HCT116 (cell line): Measurements from ENCODE around the gene TMEM247. TPM values are rescaled to one million over a fixed set of nuclear protein-coding genes. Genes with fewer than 3 reads are reported as not detected.

ENCODE experiments used
- ATAC-seq: fragments of 200-7000 bp; cut with Tn5 transposase; 2 replicates; pipeline ENCODE4 v1.9.1; 2020; ENCODE audit warnings: mild to moderate bottlenecking, moderate library complexity
- BruUV-seq: library from RNA; stranded (reverse); fragments of 400-500 nt; replicated peaks from 2 replicates; lab custom pipeline; 2021; lab: Mats Ljungman, UMichigan
- CTCF ChIA-PET: fragments of 300-600 bp; sonication (Branson Sonifier 250); formaldehyde crosslinking; loops from one replicate; lab custom pipeline; 2021; ENCODE audit warnings: antibody characterized with exemption; lab: Charles Lee
- POLR2A ChIA-PET: fragments of 300-600, 350-600 bp; sonication (Branson Sonifier 250); formaldehyde crosslinking; loops from one replicate; lab custom pipeline; 2021; ENCODE audit warnings: antibody characterized with exemption; lab: Charles Lee
- RAD21 ChIA-PET, 2 experiments: fragments of 300-600 bp; sonication (Branson Sonifier 250); formaldehyde crosslinking; loops; one replicate each; lab custom pipeline; 2023; ENCODE audit warnings: low total read pairs in 2 of 2; ENCODE audit not compliant: uncharacterized antibody in 2 of 2, unreplicated experiment in 2 of 2, low non-redundant PET in 1 of 2; lab: Charles Lee
- DNase-seq: peaks from one replicate; pipeline ENCODE4 v3.0.0-alpha.2; 2010; ENCODE audit warnings: low read depth, low spot score
- H2AFZ ChIP-seq: fragments of 200-600 bp; shearing (Covaris generic), sonication (generic); 2 replicates; pipeline ENCODE4 v1.6.1; 2017; ENCODE audit warnings: low read depth, mixed run types, mixed read lengths, antibody characterized with exemption, low read length; ENCODE audit not compliant: poor library complexity, severe bottlenecking
- H3K27ac ChIP-seq: 2 replicates; pipeline ENCODE4 v1.5.1; 2012; ENCODE audit warnings: low read depth, low read length
- H3K27me3 ChIP-seq: fragments of 200-600 bp; sonication (generic); 2 replicates; pipeline ENCODE4 v1.6.1; 2016; ENCODE audit warnings: mixed run types, low read length, mixed read lengths; ENCODE audit not compliant: insufficient read depth
- H3K36me3 ChIP-seq, 2 experiments: fragments of 200-500 bp in 1 of 2; fragments of 200-600 bp in 1 of 2; sonication (Bioruptor generic) in 1 of 2; sonication (generic) in 1 of 2; 2 replicates each; pipeline versions ENCODE4 v1.5.1 to v1.6.1; 2014 to 2016; ENCODE audit warnings: low read length in 2 of 2, inconsistent platforms in 1 of 2, mixed read lengths in 1 of 2, mixed run types in 1 of 2; ENCODE audit not compliant: insufficient read depth in 2 of 2, control insufficient read depth in 1 of 2
- H3K4me1 ChIP-seq, 2 experiments: fragments of 200-600 bp in 1 of 2; sonication (generic) in 1 of 2; 2 replicates each; pipeline versions ENCODE4 v1.5.1 to v1.6.1; 2012 to 2017; ENCODE audit warnings: low read length in 2 of 2, inconsistent platforms in 1 of 2, mild to moderate bottlenecking in 1 of 2, mixed read lengths in 1 of 2, mixed run types in 1 of 2, moderate library complexity in 1 of 2; ENCODE audit not compliant: insufficient read depth in 2 of 2, control insufficient read depth in 1 of 2
- H3K4me2 ChIP-seq: fragments of 200-600 bp; sonication (generic); 2 replicates; pipeline ENCODE4 v1.6.1; 2017; ENCODE audit warnings: mixed run types, low read length, mixed read lengths
- H3K4me3 ChIP-seq, 2 experiments: fragments of 200-600 bp in 1 of 2; sonication (generic) in 1 of 2; replicated peaks in 1 of 2; 2 replicates each; pipeline ENCODE4 v1.5.1; 2011 to 2016; ENCODE audit warnings: low read length in 2 of 2, control low read depth in 1 of 2, low read depth in 1 of 2, mild to moderate bottlenecking in 1 of 2, mixed read lengths in 1 of 2, mixed run types in 1 of 2
- H3K79me2 ChIP-seq: fragments of 200-600 bp; sonication (generic); 2 replicates; pipeline ENCODE4 v1.6.1; 2017; ENCODE audit warnings: mild to moderate bottlenecking, mixed run types, low read length, moderate library complexity, mixed read lengths; ENCODE audit not compliant: insufficient read depth
- H3K9ac ChIP-seq: fragments of 200-600 bp; sonication (generic); 2 replicates; pipeline ENCODE4 v1.6.1; 2016; ENCODE audit warnings: low read length, mixed read lengths
- H3K9me2 ChIP-seq: fragments of 200-600 bp; sonication (generic), shearing (Covaris generic); 2 replicates; pipeline ENCODE4 v1.6.1; 2017; ENCODE audit warnings: mixed run types, mild to moderate bottlenecking, moderate library complexity; ENCODE audit not compliant: insufficient read depth
- H3K9me3 ChIP-seq, 2 experiments: fragments of 200-500 bp in 1 of 2; fragments of 200-600 bp in 1 of 2; sonication (Bioruptor generic) in 1 of 2; sonication (generic) in 1 of 2; 2 replicates each; pipeline ENCODE4 v1.6.1; 2014 to 2017; ENCODE audit warnings: low read length in 2 of 2, mixed read lengths in 2 of 2, inconsistent platforms in 1 of 2, low read depth in 1 of 2, mild to moderate bottlenecking in 1 of 2, mixed run types in 1 of 2, moderate library complexity in 1 of 2; ENCODE audit not compliant: control insufficient read depth in 1 of 2, insufficient read depth in 1 of 2
- H4K20me1 ChIP-seq: fragments of 200-600 bp; sonication (generic), shearing (Covaris generic); 2 replicates; pipeline ENCODE4 v1.6.1; 2017; ENCODE audit warnings: mixed run types, mild to moderate bottlenecking, moderate library complexity; ENCODE audit not compliant: insufficient read depth
- ATF3 ChIP-seq: IDR thresholded peaks from 2 replicates; pipeline ENCODE4 v1.6.1; 2012
- CBX3 ChIP-seq: IDR thresholded peaks from 2 replicates; pipeline ENCODE4 v1.6.1; 2012; ENCODE audit warnings: low read depth
- CEBPB ChIP-seq: IDR thresholded peaks from 2 replicates; pipeline ENCODE4 v1.6.1; 2012; ENCODE audit warnings: low read depth
- CTCF ChIP-seq, 3 experiments: fragments of 200-600 bp in 1 of 3; sonication (generic) in 1 of 3; IDR thresholded peaks in 2 of 3; conservative IDR thresholded peaks in 1 of 3; 2 replicates each; pipeline ENCODE4 v1.5.1; 2012 to 2017; ENCODE audit warnings: low read depth in 2 of 3, low read length in 2 of 3, antibody characterized with exemption in 1 of 3, borderline replicate concordance in 1 of 3, control low read depth in 1 of 3, mild to moderate bottlenecking in 1 of 3, mixed read lengths in 1 of 3, mixed run types in 1 of 3, moderate library complexity in 1 of 3; ENCODE audit not compliant: insufficient read depth in 1 of 3
- EGR1 ChIP-seq: IDR thresholded peaks from 2 replicates; pipeline ENCODE4 v1.6.1; 2012; ENCODE audit warnings: low read depth
- ELF1 ChIP-seq: IDR thresholded peaks from 2 replicates; pipeline ENCODE4 v1.6.1; 2012; ENCODE audit warnings: low read depth, borderline replicate concordance
- EZH2 ChIP-seq: fragments of 200-600 bp; sonication (generic); IDR thresholded peaks from 2 replicates; pipeline ENCODE4 v1.6.1; 2017; ENCODE audit warnings: antibody characterized with exemption, mixed run types
- JUND ChIP-seq: IDR thresholded peaks from 2 replicates; pipeline ENCODE4 v1.6.1; 2012
- POLR2A ChIP-seq: IDR thresholded peaks from 2 replicates; pipeline ENCODE4 v1.7.0; 2011; ENCODE audit warnings: borderline replicate concordance; ENCODE audit not compliant: insufficient read depth, insufficient read length; ENCODE audit errors: extremely low read depth
- POLR2AphosphoS5 ChIP-seq: IDR thresholded peaks from 2 replicates; pipeline ENCODE4 v1.6.1; 2011; ENCODE audit warnings: mild to moderate bottlenecking, low read depth, low read length, moderate library complexity
- RAD21 ChIP-seq: IDR thresholded peaks from 2 replicates; pipeline ENCODE4 v1.6.1; 2012; ENCODE audit warnings: low read depth, mild to moderate bottlenecking
- SIN3A ChIP-seq: IDR thresholded peaks from 2 replicates; pipeline ENCODE4 v1.6.1; 2012; ENCODE audit warnings: low read depth
- SP1 ChIP-seq: IDR thresholded peaks from 2 replicates; pipeline ENCODE4 v1.6.1; 2012; ENCODE audit warnings: low read depth
- SRF ChIP-seq: IDR thresholded peaks from 2 replicates; pipeline ENCODE4 v1.6.1; 2012; ENCODE audit warnings: low read depth
- TCF7L2 ChIP-seq: IDR thresholded peaks from 2 replicates; pipeline ENCODE4 v1.7.0; 2011; ENCODE audit warnings: borderline replicate concordance, inconsistent platforms; ENCODE audit not compliant: insufficient read depth, insufficient read length; ENCODE audit errors: extremely low read depth
- YY1 ChIP-seq: IDR thresholded peaks from 2 replicates; pipeline ENCODE4 v1.6.1; 2011; ENCODE audit warnings: low read length, low read depth, moderate library complexity, mild to moderate bottlenecking; ENCODE audit not compliant: insufficient replicate concordance; ENCODE audit errors: extremely low read depth
- ZBTB33 ChIP-seq: IDR thresholded peaks from 2 replicates; pipeline ENCODE4 v1.6.1; 2011; ENCODE audit warnings: mild to moderate bottlenecking, low read length, moderate library complexity; ENCODE audit not compliant: insufficient replicate concordance; ENCODE audit errors: extremely low read depth
- ZFX ChIP-seq: fragments of 450-650 bp; IDR thresholded peaks from 2 replicates; pipeline ENCODE4 v1.6.1; 2017
- intact Hi-C: fragments of 100-400 bp; cut with micrococcal nuclease; formaldehyde crosslinking; loops from 2 replicates; pipeline ENCODE4 v1.10.0; 2022
- total RNA-seq: library from RNA; stranded (reverse); gene quantifications from one replicate; pipeline ENCODE4 v1.2.1, GENCODE V29; 2021; ENCODE audit not compliant: unreplicated experiment
- TF ChIP-seq, protein P1 (sequence below): IDR thresholded peaks from 2 replicates; pipeline ENCODE4 v1.6.1; 2012; ENCODE audit warnings: low read depth
- TF ChIP-seq, protein P2 (sequence below): IDR thresholded peaks from 2 replicates; pipeline ENCODE4 v1.6.1; 2012

TMEM247 gene
- total RNA-seq, 1 experiment from 2014 or later = not detected

- Histone ChIP-seq H3K4me1 (no peaks in the 10 kb centered on the region), H2AFZ (no peak overlapping the region)
- BruUV-seq = no TSS peak
These were observed 40.6 kb upstream of the TMEM247 start for GRCh38 chr2:46438794-46439193.

More at GRCh38 chr2:46438794-46439193, 40.6 kb upstream of the TMEM247 start:
- ATAC-seq (no peak), DNase-seq (no peak)
- Histone ChIP-seq H3K36me3 (no peaks in the 10 kb centered on the region), H3K4me2 (no peak overlapping the region), H3K79me2 (no peaks in the 10 kb centered on the region), H3K4me3 (no peak overlapping the region), H4K20me1 (no peaks in the 10 kb centered on the region)
- RAD21 ChIA-PET = no interaction called here
- TF ChIP-seq SRF (no peak), YY1 (no peak), POLR2A (no peak), ELF1 (no peak), CTCF (IDR thresholded peaks at IDR 0.05 in 2 of 3, conservative IDR thresholded peaks at IDR 0.05 in 1 of 3; ENCODE audit: borderline replicate concordance in 1 of 3, insufficient read depth in 1 of 3, low read depth in 2 of 3, low read length in 2 of 3) (no peak), JUND (no peak), EGR1 (no peak), ZFX (no peak), CBX3 (no peak), CEBPB (no peak), TCF7L2 (no peak), EZH2 (no peak), ATF3 (no peak), ZBTB33 (no peak), SIN3A (no peak), POLR2AphosphoS5 (no peak), RAD21 (no peak), SP1 (no peak)
- TF ChIP-seq, protein P1, sequence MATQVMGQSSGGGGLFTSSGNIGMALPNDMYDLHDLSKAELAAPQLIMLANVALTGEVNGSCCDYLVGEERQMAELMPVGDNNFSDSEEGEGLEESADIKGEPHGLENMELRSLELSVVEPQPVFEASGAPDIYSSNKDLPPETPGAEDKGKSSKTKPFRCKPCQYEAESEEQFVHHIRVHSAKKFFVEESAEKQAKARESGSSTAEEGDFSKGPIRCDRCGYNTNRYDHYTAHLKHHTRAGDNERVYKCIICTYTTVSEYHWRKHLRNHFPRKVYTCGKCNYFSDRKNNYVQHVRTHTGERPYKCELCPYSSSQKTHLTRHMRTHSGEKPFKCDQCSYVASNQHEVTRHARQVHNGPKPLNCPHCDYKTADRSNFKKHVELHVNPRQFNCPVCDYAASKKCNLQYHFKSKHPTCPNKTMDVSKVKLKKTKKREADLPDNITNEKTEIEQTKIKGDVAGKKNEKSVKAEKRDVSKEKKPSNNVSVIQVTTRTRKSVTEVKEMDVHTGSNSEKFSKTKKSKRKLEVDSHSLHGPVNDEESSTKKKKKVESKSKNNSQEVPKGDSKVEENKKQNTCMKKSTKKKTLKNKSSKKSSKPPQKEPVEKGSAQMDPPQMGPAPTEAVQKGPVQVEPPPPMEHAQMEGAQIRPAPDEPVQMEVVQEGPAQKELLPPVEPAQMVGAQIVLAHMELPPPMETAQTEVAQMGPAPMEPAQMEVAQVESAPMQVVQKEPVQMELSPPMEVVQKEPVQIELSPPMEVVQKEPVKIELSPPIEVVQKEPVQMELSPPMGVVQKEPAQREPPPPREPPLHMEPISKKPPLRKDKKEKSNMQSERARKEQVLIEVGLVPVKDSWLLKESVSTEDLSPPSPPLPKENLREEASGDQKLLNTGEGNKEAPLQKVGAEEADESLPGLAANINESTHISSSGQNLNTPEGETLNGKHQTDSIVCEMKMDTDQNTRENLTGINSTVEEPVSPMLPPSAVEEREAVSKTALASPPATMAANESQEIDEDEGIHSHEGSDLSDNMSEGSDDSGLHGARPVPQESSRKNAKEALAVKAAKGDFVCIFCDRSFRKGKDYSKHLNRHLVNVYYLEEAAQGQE = no peak
- TF ChIP-seq, protein P2, sequence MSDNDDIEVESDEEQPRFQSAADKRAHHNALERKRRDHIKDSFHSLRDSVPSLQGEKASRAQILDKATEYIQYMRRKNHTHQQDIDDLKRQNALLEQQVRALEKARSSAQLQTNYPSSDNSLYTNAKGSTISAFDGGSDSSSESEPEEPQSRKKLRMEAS = no peak
- TF ChIP-seq, all 23 proteins: peak for 0
- Histone ChIP-seq H3K9ac (no peak overlapping the region), H3K9me3 (no peaks in the 10 kb centered on the region), H3K27ac (no peak overlapping the region), H3K27me3 (no peaks in the 10 kb centered on the region), H3K9me2 (peaks cover 4% of the 10 kb centered on the region; the same call in 1 of the 2 replicates)
- intact Hi-C loops = no loop called here
- CTCF ChIA-PET = no interaction called here
- POLR2A ChIA-PET = no interaction called here
